ENCODE measurements around the gene ACBD5.

The ACBD5 gene

GRCh38 chr10:27203806-27204205, 36.8 kb downstream of the ACBD5 start:
- Histone ChIP-seq H3K79me2 (ENCODE audit: control insufficient read depth, insufficient read depth, low read length, poor library complexity) (no peaks in the 10 kb centered on the region), H3K27me3 (ENCODE audit: insufficient read depth, low read length) (no peaks in the 10 kb centered on the region), H4K91ac (ENCODE audit: low read depth, low read length) (no peak overlapping the region), H2BK5ac (ENCODE audit: low read depth, low read length, poor library complexity) (no peak overlapping the region), H3K4me2 (ENCODE audit: low read length) (no peak overlapping the region), H2BK120ac (ENCODE audit: insufficient read depth, low read length, poor library complexity) (no peak overlapping the region), H2AFZ (ENCODE audit: insufficient read depth, low read length, poor library complexity) (no peak overlapping the region), H3K36me3 (ENCODE audit: control insufficient read depth in 1 of 2, insufficient read depth in 2 of 2, low read length in 2 of 2) (peaks cover 9 to 17% of the 10 kb centered on the region in 2 experiments), H3K23ac (ENCODE audit: low read length) (no peak overlapping the region), H4K8ac (ENCODE audit: low read depth, low read length) (no peak overlapping the region), H3K9me3 (ENCODE audit: insufficient read depth, low read depth, low read length) (no peaks in the 10 kb centered on the region), H3K18ac (ENCODE audit: low read length) (no peak overlapping the region), H3K9ac (ENCODE audit: low read length) (no peak overlapping the region), H2BK12ac (ENCODE audit: low read length) (no peak overlapping the region), H3K4me1 (ENCODE audit: control insufficient read depth in 1 of 2, insufficient read depth in 2 of 2, low read length in 2 of 2) (peaks cover 0 to 2% of the 10 kb centered on the region in 2 experiments), H2AK5ac (ENCODE audit: low read length) (no peak overlapping the region), H3K14ac (ENCODE audit: low read length) (no peak overlapping the region), H3K4ac (ENCODE audit: low read depth, low read length) (no peak overlapping the region), H4K12ac (ENCODE audit: low read depth, low read length) (no peak overlapping the region), H3K79me1 (ENCODE audit: low read length) (no peaks in the 10 kb centered on the region), H3K27ac (ENCODE audit: low read depth, low read length) (no peak overlapping the region), H3K4me3 (ENCODE audit: low read depth, low read length) (no peak overlapping the region)
- no peak for DNase-seq
- no CpG with 5 or more reads among the region's 5 CpGs for WGBS (ENCODE audit: extremely low coverage, insufficient coverage, insufficient read length)

GRCh38 chr10:27197980-27198620, 42.5 kb downstream of the ACBD5 start:
- Histone ChIP-seq H3K23ac (ENCODE audit: low read length) (no peak overlapping the region), H3K4me3 (ENCODE audit: low read depth, low read length) (no peak overlapping the region), H3K14ac (ENCODE audit: low read length) (no peak overlapping the region), H3K9ac (ENCODE audit: low read length) (no peak overlapping the region), H3K18ac (ENCODE audit: low read length) (no peak overlapping the region), H4K8ac (ENCODE audit: low read depth, low read length) (no peak overlapping the region), H3K27me3 (ENCODE audit: insufficient read depth, low read length) (no peaks in the 10 kb centered on the region), H2AFZ (ENCODE audit: insufficient read depth, low read length, poor library complexity) (no peak overlapping the region), H2BK12ac (ENCODE audit: low read length) (no peak overlapping the region), H2BK5ac (ENCODE audit: low read depth, low read length, poor library complexity) (no peak overlapping the region), H3K27ac (ENCODE audit: low read depth, low read length) (no peak overlapping the region), H3K4ac (ENCODE audit: low read depth, low read length) (no peak overlapping the region), H3K4me1 (ENCODE audit: control insufficient read depth in 1 of 2, insufficient read depth in 2 of 2, low read length in 2 of 2) (peaks cover 0 to 2% of the 10 kb centered on the region in 2 experiments), H3K4me2 (ENCODE audit: low read length) (no peak overlapping the region), H2AK5ac (ENCODE audit: low read length) (no peak overlapping the region), H3K79me1 (ENCODE audit: low read length) (no peaks in the 10 kb centered on the region), H3K36me3 (ENCODE audit: control insufficient read depth in 1 of 2, insufficient read depth in 2 of 2, low read length in 2 of 2) (peaks cover 0 to 5% of the 10 kb centered on the region in 2 experiments), H3K79me2 (ENCODE audit: control insufficient read depth, insufficient read depth, low read length, poor library complexity) (no peaks in the 10 kb centered on the region), H2BK120ac (ENCODE audit: insufficient read depth, low read length, poor library complexity) (no peak overlapping the region), H4K91ac (ENCODE audit: low read depth, low read length) (no peak overlapping the region), H4K12ac (ENCODE audit: low read depth, low read length) (no peak overlapping the region), H3K9me3 (ENCODE audit: insufficient read depth, low read depth, low read length) (no peaks in the 10 kb centered on the region)
- no peak for DNase-seq
- no CpG with 5 or more reads among the region's 2 CpGs for WGBS (ENCODE audit: extremely low coverage, insufficient coverage, insufficient read length)

GRCh38 chr10:27192284-27192683, 48.3 kb downstream of the ACBD5 start:
- Histone ChIP-seq H2BK120ac (ENCODE audit: insufficient read depth, low read length, poor library complexity) (no peak overlapping the region), H4K91ac (ENCODE audit: low read depth, low read length) (no peak overlapping the region), H3K4me2 (ENCODE audit: low read length) (no peak overlapping the region), H3K27me3 (ENCODE audit: insufficient read depth, low read length) (no peaks in the 10 kb centered on the region), H3K36me3 (ENCODE audit: control insufficient read depth in 1 of 2, insufficient read depth in 2 of 2, low read length in 2 of 2) (peaks cover 0 to 2% of the 10 kb centered on the region in 2 experiments), H4K12ac (ENCODE audit: low read depth, low read length) (no peak overlapping the region), H3K79me2 (ENCODE audit: control insufficient read depth, insufficient read depth, low read length, poor library complexity) (no peaks in the 10 kb centered on the region), H3K14ac (ENCODE audit: low read length) (no peak overlapping the region), H3K9me3 (ENCODE audit: insufficient read depth, low read depth, low read length) (no peaks in the 10 kb centered on the region), H3K27ac (ENCODE audit: low read depth, low read length) (no peak overlapping the region), H3K4me1 (ENCODE audit: control insufficient read depth in 1 of 2, insufficient read depth in 2 of 2, low read length in 2 of 2) (no peaks in the 10 kb centered on the region), H3K23ac (ENCODE audit: low read length) (no peak overlapping the region), H3K9ac (ENCODE audit: low read length) (no peak overlapping the region), H3K4ac (ENCODE audit: low read depth, low read length) (no peak overlapping the region), H3K79me1 (ENCODE audit: low read length) (no peaks in the 10 kb centered on the region), H3K18ac (ENCODE audit: low read length) (no peak overlapping the region), H2BK5ac (ENCODE audit: low read depth, low read length, poor library complexity) (no peak overlapping the region), H2AFZ (ENCODE audit: insufficient read depth, low read length, poor library complexity) (no peak overlapping the region), H4K8ac (ENCODE audit: low read depth, low read length) (no peak overlapping the region), H2BK12ac (ENCODE audit: low read length) (no peak overlapping the region), H2AK5ac (ENCODE audit: low read length) (no peak overlapping the region), H3K4me3 (ENCODE audit: low read depth, low read length) (no peak overlapping the region)
- WGBS (ENCODE audit: extremely low coverage, insufficient coverage, insufficient read length), result no CpG with 5 or more reads among the region's 3 CpGs
- peak; percentile 22 to 44 for DNase-seq

GRCh38 chr10:27190508-27190907, 50.1 kb downstream of the ACBD5 start:
- H3K14ac ChIP-seq (ENCODE audit: low read length), result no peak overlapping the region
- WGBS (ENCODE audit: extremely low coverage, insufficient coverage, insufficient read length), result no CpG with 5 or more reads among the region's 2 CpGs
- no peak overlapping the region for H2AK5ac ChIP-seq (ENCODE audit: low read length)
- no peak overlapping the region for H2BK5ac ChIP-seq (ENCODE audit: low read depth, low read length, poor library complexity)
- H3K4me1 ChIP-seq (ENCODE audit: control insufficient read depth in 1 of 2, insufficient read depth in 2 of 2, low read length in 2 of 2), result no peaks in the 10 kb centered on the region
- no peaks in the 10 kb centered on the region for H3K79me2 ChIP-seq (ENCODE audit: control insufficient read depth, insufficient read depth, low read length, poor library complexity)
- no peak overlapping the region for H3K4ac ChIP-seq (ENCODE audit: low read depth, low read length)
- H4K8ac ChIP-seq (ENCODE audit: low read depth, low read length), result no peak overlapping the region
- H3K4me2 ChIP-seq (ENCODE audit: low read length), result no peak overlapping the region
- H3K36me3 ChIP-seq (ENCODE audit: control insufficient read depth in 1 of 2, insufficient read depth in 2 of 2, low read length in 2 of 2), result peaks cover 7 to 10% of the 10 kb centered on the region in 2 experiments
- no peak overlapping the region for H4K12ac ChIP-seq (ENCODE audit: low read depth, low read length)
- H3K9me3 ChIP-seq (ENCODE audit: insufficient read depth, low read depth, low read length), result no peaks in the 10 kb centered on the region
- DNase-seq, result no peak
- H3K27me3 ChIP-seq (ENCODE audit: insufficient read depth, low read length), result no peaks in the 10 kb centered on the region
- no peak overlapping the region for H3K9ac ChIP-seq (ENCODE audit: low read length)
- no peaks in the 10 kb centered on the region for H3K79me1 ChIP-seq (ENCODE audit: low read length)
- no peak overlapping the region for H3K18ac ChIP-seq (ENCODE audit: low read length)
- no peak overlapping the region for H3K27ac ChIP-seq (ENCODE audit: low read depth, low read length)
- no peak overlapping the region for H3K23ac ChIP-seq (ENCODE audit: low read length)
- H3K4me3 ChIP-seq (ENCODE audit: low read depth, low read length), result no peak overlapping the region
- H2BK120ac ChIP-seq (ENCODE audit: insufficient read depth, low read length, poor library complexity), result no peak overlapping the region
- no peak overlapping the region for H2AFZ ChIP-seq (ENCODE audit: insufficient read depth, low read length, poor library complexity)
- H2BK12ac ChIP-seq (ENCODE audit: low read length), result no peak overlapping the region
- no peak overlapping the region for H4K91ac ChIP-seq (ENCODE audit: low read depth, low read length)
